HepG2 (cell line): ENCODE measurements around the gene TRIM31. TPM values are rescaled to one million over a fixed set of nuclear protein-coding genes. Genes with fewer than 3 reads are reported as not detected.
A peak's percentile ranks its signal among the peaks of the same experiment; 100 is the strongest.

ENCODE experiments used
- ARNT ChIP-seq: fragments of 450-650 bp; IDR thresholded peaks from 2 replicates; pipeline ENCODE4 v1.6.1; 2017
- CBX1 ChIP-seq: IDR thresholded peaks from one replicate; pipeline ENCODE4 v1.6.1; 2016; ENCODE audit warnings: antibody characterized with exemption, low read depth
- HMG20B ChIP-seq: conservative IDR thresholded peaks from 2 replicates; pipeline ENCODE4 v1.6.1; 2016; ENCODE audit warnings: missing genetic modification reagents, missing compliant biosample characterization
- MATR3 ChIP-seq: sonication (generic); formaldehyde crosslinking; IDR thresholded peaks from 2 replicates; pipeline ENCODE4 v1.4.0; 2020; ENCODE audit warnings: missing genetic modification reagents
- NCOA2 ChIP-seq: sonication (generic); formaldehyde crosslinking; IDR thresholded peaks from 2 replicates; pipeline ENCODE4 v1.8.0; 2022; ENCODE audit warnings: inconsistent platforms
- PRDM4 ChIP-seq: sonication (generic); formaldehyde crosslinking; IDR thresholded peaks from 2 replicates; pipeline ENCODE4 v1.9.0; 2021; ENCODE audit warnings: missing genetic modification reagents, borderline replicate concordance
- RELA ChIP-seq: sonication (generic); formaldehyde crosslinking; IDR thresholded peaks from 2 replicates; pipeline ENCODE4 v1.4.0; 2020; ENCODE audit warnings: missing genetic modification reagents
- SP5 ChIP-seq: IDR thresholded peaks from 2 replicates; pipeline ENCODE4 v1.6.1; 2016; ENCODE audit warnings: low read depth, borderline replicate concordance
- SYNCRIP ChIP-seq: fragments of 200-400 bp; formaldehyde crosslinking; IDR thresholded peaks from 2 replicates; pipeline ENCODE4 v1.6.1; 2018; ENCODE audit warnings: mild to moderate bottlenecking, low read depth, low read length; ENCODE audit not compliant: insufficient read depth
- TBL1XR1 ChIP-seq: fragments of 150-350 bp; IDR thresholded peaks from 2 replicates; pipeline ENCODE4 v1.6.1; 2014; ENCODE audit warnings: borderline replicate concordance, low read length; ENCODE audit not compliant: partially characterized antibody
- TRIM24 ChIP-seq: sonication (generic); formaldehyde crosslinking; IDR thresholded peaks from 2 replicates; pipeline ENCODE4 v1.8.0; 2022; ENCODE audit warnings: mild to moderate bottlenecking, missing genetic modification reagents
- ZBTB3 ChIP-seq: sonication (generic); formaldehyde crosslinking; IDR thresholded peaks from 2 replicates; pipeline ENCODE4 v1.4.0; 2020; ENCODE audit warnings: low read depth, mild to moderate bottlenecking, moderate library complexity, missing genetic modification reagents, borderline replicate concordance
- ZKSCAN8 ChIP-seq: IDR thresholded peaks from 2 replicates; pipeline ENCODE4 v1.6.1; 2016; ENCODE audit warnings: borderline replicate concordance, missing genetic modification reagents, missing compliant biosample characterization
- ZMYM3 ChIP-seq: sonication (generic); formaldehyde crosslinking; IDR thresholded peaks from 2 replicates; pipeline ENCODE4 v1.5.1; 2020; ENCODE audit warnings: mild to moderate bottlenecking, missing genetic modification reagents
- ZNF136 ChIP-seq: sonication (generic); formaldehyde crosslinking; IDR thresholded peaks from 2 replicates; pipeline ENCODE4 v1.8.1; 2022; ENCODE audit warnings: low read depth, mild to moderate bottlenecking, moderate library complexity, missing genetic modification reagents
- ZNF207 ChIP-seq: fragments of 450-650 bp; IDR thresholded peaks from 2 replicates; pipeline ENCODE4 v1.6.1; 2016; ENCODE audit warnings: antibody characterized with exemption, borderline replicate concordance
- ZNF256 ChIP-seq: sonication (generic); formaldehyde crosslinking; conservative IDR thresholded peaks from 2 replicates; pipeline ENCODE4 v1.4.0; 2020; ENCODE audit warnings: missing genetic modification reagents
- ZNF3 ChIP-seq: IDR thresholded peaks from 2 replicates; pipeline ENCODE4 v1.7.0; 2017; ENCODE audit warnings: inconsistent platforms
- ZNF367 ChIP-seq: sonication (generic); formaldehyde crosslinking; IDR thresholded peaks from 2 replicates; pipeline ENCODE4 v1.4.0; 2020; ENCODE audit warnings: missing genetic modification reagents, borderline replicate concordance
- ZNF614 ChIP-seq: IDR thresholded peaks from 2 replicates; pipeline ENCODE4 v1.6.1; 2018; ENCODE audit warnings: missing biosample characterization, missing genetic modification reagents, inconsistent platforms, borderline replicate concordance
- ZNF660 ChIP-seq: sonication (generic); formaldehyde crosslinking; IDR thresholded peaks from 2 replicates; pipeline ENCODE4 v1.5.1; 2020; ENCODE audit warnings: mild to moderate bottlenecking, low read depth, missing genetic modification reagents, borderline replicate concordance
- polyA plus RNA-seq, 8 experiments: library from polyadenylated mRNA; depleted of rRNA in 3 of 8; stranded (reverse) in 7 of 8; unstranded in 1 of 8; fragments of >200 nt; fragmentation: Illumina TruSeq in 4 of 8; extraction: Trizol in 4 of 8; gene quantifications; 2 replicates each; pipeline versions ENCODE4 v1.2.1 to v1.2.3, GENCODE V29; 2011 to 2016; ENCODE audit warnings: low read depth in 4 of 8, missing spikeins in 1 of 8, mixed read lengths in 1 of 8; ENCODE audit not compliant: insufficient read depth in 1 of 8
- total RNA-seq, 5 experiments: library from RNA; depleted of rRNA; stranded (reverse); fragments of >200 nt; fragmentation: Illumina TruSeq; extraction: Trizol; gene quantifications; 2 replicates each; pipeline ENCODE4 v1.2.3, GENCODE V29; 2016; ENCODE audit warnings: low read depth in 1 of 5
- TF ChIP-seq, protein P1 (sequence below): sonication (generic); formaldehyde crosslinking; IDR thresholded peaks from 2 replicates; pipeline ENCODE4 v1.8.0; 2022; ENCODE audit warnings: mild to moderate bottlenecking, missing genetic modification reagents, moderate library complexity
- TF ChIP-seq, protein P2 (sequence below): sonication (generic); IDR thresholded peaks from 2 replicates; pipeline ENCODE4 v1.6.1; 2016; ENCODE audit warnings: low read depth, borderline replicate concordance
- TF ChIP-seq, protein P3 (sequence below): sonication (generic); formaldehyde crosslinking; IDR thresholded peaks from 2 replicates; pipeline ENCODE4 v1.8.0; 2022; ENCODE audit warnings: low read depth, missing genetic modification reagents

The TRIM31 gene
- total and polyA plus RNA-seq, 2 of the 13 experiments (the other 11 are each of a cell fraction or from before 2014, with no cell fraction given): 0.13 to 0.51 TPM

GRCh38 chr6:30066577-30067459 lies 46.1 kb downstream of the TRIM31 start, which contains the start of gene PPP1R11 (continued):
- no peak for TF ChIP-seq PRDM4 (CRISPR knock-in tag)
- TF ChIP-seq, protein P1, sequence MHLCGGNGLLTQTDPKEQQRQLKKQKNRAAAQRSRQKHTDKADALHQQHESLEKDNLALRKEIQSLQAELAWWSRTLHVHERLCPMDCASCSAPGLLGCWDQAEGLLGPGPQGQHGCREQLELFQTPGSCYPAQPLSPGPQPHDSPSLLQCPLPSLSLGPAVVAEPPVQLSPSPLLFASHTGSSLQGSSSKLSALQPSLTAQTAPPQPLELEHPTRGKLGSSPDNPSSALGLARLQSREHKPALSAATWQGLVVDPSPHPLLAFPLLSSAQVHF (CRISPR knock-in tag): no peak
- TF ChIP-seq, protein P2, sequence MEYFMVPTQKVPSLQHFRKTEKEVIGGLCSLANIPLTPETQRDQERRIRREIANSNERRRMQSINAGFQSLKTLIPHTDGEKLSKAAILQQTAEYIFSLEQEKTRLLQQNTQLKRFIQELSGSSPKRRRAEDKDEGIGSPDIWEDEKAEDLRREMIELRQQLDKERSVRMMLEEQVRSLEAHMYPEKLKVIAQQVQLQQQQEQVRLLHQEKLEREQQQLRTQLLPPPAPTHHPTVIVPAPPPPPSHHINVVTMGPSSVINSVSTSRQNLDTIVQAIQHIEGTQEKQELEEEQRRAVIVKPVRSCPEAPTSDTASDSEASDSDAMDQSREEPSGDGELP: peak; percentile 80; the same call in 1 of the 2 replicates
- TF ChIP-seq ZNF660: no peak
- 0 out of 2 replicates have a peak, but pooled peaks have one; percentile 13 for TF ChIP-seq ZNF367 (CRISPR knock-in tag)
- peak; percentile 85; the same call in 1 of the 2 replicates for TF ChIP-seq ZNF136
- peak; percentile 51; the same call in 1 of the 2 replicates for TF ChIP-seq ZNF614 (CRISPR knock-in tag)
- no peak for TF ChIP-seq TRIM24 (CRISPR knock-in tag)
- TF ChIP-seq CBX1: peak; percentile 34
- 0 out of 2 replicates have a peak, but pooled peaks have one; percentile 22 for TF ChIP-seq ZNF256 (CRISPR knock-in tag)
- no peak for TF ChIP-seq ARNT
- peak; percentile 75; the same call in 1 of the 2 replicates for TF ChIP-seq ZKSCAN8 (CRISPR knock-in tag)
- no peak; the same call in 1 of the 2 replicates for TF ChIP-seq HMG20B (CRISPR knock-in tag)
- peak; percentile 56; the same call in 1 of the 2 replicates for TF ChIP-seq NCOA2
- TF ChIP-seq ZBTB3 (CRISPR knock-in tag): 0 out of 2 replicates have a peak, but pooled peaks have one; percentile 87
- peak; percentile 15 for TF ChIP-seq TBL1XR1
- no peak for TF ChIP-seq ZMYM3 (CRISPR knock-in tag)
- 0 out of 2 replicates have a peak, but pooled peaks have one; percentile 71 for TF ChIP-seq RELA (CRISPR knock-in tag)
- TF ChIP-seq SP5 (CRISPR knock-in tag): peak; percentile 89
- no peak for TF ChIP-seq SYNCRIP
- TF ChIP-seq MATR3 (CRISPR knock-in tag): no peak
- TF ChIP-seq, protein P3, sequence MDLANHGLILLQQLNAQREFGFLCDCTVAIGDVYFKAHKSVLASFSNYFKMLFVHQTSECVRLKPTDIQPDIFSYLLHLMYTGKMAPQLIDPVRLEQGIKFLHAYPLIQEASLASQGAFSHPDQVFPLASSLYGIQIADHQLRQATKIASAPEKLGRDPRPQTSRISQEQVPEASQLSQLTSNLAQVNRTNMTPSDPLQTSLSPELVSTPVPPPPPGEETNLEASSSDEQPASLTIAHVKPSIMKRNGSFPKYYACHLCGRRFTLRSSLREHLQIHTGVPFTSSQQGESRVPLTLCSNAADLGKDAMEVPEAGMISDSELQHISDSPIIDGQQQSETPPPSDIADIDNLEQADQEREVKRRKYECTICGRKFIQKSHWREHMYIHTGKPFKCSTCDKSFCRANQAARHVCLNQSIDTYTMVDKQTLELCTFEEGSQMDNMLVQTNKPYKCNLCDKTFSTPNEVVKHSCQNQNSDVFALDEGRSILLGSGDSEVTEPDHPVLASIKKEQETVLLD (CRISPR knock-in tag): no peak
- TF ChIP-seq ZNF207: no peak
- TF ChIP-seq ZNF3: no peak
